ENCODE data around the gene FBN2.
"Not testable (repeated sequence)": the region's sequence is repeated elsewhere in the genome, so short reads cannot be mapped to it uniquely, and the experiment has no call there.

FBN2 gene

DNA sequence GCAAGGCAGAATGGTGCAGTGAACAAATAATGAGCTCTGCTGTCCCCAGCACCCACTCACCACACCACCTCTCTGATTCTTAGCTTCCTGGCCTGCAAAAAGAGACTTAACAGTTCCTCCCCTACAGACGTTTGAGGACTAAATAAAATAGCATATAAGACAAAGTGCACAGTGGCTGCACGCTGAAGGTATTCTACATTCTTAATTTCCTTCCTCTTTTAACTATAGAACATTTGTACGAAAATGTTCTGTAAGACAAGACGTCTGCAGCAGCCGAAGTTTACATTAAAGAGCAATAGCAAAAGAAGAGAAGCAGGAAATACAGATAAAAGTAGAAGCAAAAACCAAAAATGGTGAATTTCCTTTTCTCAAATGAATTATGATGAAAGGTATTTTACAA is 15.7 kb downstream of the FBN2 start:
- DNase-seq (ENCODE audit: low read depth in 2 of 2) = no peak
- no peak overlapping the region for H3K4me3 ChIP-seq (replicated peaks in 1 of 2; ENCODE audit: low read depth in 2 of 2, low read length in 2 of 2)
- TF ChIP-seq, protein P1, sequence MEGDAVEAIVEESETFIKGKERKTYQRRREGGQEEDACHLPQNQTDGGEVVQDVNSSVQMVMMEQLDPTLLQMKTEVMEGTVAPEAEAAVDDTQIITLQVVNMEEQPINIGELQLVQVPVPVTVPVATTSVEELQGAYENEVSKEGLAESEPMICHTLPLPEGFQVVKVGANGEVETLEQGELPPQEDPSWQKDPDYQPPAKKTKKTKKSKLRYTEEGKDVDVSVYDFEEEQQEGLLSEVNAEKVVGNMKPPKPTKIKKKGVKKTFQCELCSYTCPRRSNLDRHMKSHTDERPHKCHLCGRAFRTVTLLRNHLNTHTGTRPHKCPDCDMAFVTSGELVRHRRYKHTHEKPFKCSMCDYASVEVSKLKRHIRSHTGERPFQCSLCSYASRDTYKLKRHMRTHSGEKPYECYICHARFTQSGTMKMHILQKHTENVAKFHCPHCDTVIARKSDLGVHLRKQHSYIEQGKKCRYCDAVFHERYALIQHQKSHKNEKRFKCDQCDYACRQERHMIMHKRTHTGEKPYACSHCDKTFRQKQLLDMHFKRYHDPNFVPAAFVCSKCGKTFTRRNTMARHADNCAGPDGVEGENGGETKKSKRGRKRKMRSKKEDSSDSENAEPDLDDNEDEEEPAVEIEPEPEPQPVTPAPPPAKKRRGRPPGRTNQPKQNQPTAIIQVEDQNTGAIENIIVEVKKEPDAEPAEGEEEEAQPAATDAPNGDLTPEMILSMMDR (IDR thresholded peaks at IDR 0.05; ENCODE audit: low read depth, low read length) = no peak

DNA sequence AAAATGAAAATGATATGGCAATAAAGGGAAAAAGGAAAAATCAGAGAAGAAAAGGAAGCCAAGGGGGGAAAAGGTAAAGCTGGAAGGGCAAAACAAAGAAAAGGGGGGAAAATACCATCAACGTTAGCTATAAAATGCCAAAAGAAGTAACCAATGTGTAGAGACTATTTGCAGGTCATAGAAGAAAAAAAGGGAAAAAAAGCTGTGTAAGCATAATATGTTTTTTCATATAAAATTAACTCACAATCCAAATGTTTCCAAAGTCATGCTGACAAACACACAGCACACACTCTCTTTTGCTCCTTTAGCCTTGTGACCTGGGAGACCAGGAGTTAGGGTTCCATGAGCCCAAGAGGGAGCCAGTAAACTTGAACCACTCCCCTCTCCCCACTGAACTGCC is 18.2 kb downstream of the FBN2 start:
- no peak overlapping the region for H3K4me3 ChIP-seq (replicated peaks in 1 of 2; ENCODE audit: low read depth in 2 of 2, low read length in 2 of 2)
- DNase-seq (ENCODE audit: low read depth in 2 of 2) = no peak
- TF ChIP-seq, protein P1 (IDR thresholded peaks at IDR 0.05; ENCODE audit: low read depth, low read length) = no peak

DNA sequence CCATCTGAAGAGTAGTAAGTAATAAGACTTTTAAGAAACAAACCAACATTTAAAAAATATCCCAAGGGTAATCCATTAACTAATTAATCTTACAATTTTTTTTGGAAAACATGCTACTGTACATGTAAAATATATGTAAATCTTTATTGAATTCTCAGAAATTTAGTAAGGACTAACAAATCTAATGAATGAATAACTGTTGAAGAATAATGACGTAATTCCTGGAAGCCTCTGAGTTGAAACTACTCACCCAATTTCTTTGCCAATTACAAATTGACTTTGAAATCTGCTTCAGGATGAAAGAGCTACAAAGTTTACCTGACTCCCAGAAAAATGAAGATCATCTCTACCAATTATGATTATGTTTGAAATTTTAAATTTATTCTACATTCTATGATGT is 21.1 kb downstream of the FBN2 start:
- no peak overlapping the region for H3K4me3 ChIP-seq (replicated peaks in 1 of 2; ENCODE audit: low read depth in 2 of 2, low read length in 2 of 2)
- TF ChIP-seq, protein P1 (IDR thresholded peaks at IDR 0.05; ENCODE audit: low read depth, low read length) = no peak
- no peak for DNase-seq (ENCODE audit: low read depth in 2 of 2)

DNA sequence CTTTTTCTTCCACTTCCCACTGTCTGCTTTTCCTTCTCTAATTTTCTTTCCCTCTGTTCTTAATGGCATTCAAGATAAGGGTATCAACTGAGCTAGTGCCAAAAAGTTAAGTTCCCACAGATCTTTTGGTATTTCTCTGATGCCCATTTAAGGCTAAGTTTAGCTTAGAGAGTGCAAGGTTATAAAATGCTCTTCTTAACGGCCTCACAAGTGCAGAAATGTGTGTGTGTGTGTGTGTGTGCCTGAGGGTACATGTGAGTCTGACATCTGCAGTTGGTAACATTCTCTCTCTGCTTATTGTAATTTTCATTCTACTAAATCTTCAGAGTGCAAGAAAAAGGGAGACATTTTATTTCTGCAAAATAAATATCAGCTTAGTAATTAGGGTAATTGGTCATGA is 24.2 kb downstream of the FBN2 start:
- no peak for DNase-seq (ENCODE audit: low read depth in 2 of 2)
- TF ChIP-seq, protein P1 (IDR thresholded peaks at IDR 0.05; ENCODE audit: low read depth, low read length) = no peak

DNA sequence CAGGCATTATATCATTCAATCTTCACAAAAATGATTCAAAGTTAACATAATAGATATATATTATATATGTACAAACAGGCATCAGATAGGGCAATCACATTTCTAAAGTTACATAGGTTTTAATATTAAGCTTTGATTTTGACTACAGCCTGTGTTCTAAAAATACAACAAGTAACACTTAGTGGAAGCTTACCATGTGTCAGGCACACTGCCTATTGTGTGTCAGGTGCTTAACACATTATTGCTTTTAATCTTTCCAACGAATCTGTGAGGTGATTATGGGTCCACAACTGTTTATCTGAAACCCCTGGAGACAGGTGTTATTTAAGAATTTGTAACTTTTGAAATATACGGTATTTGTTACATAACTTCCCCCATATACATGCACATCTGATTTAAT is 25.2 kb downstream of the FBN2 start:
- H3K4me3 ChIP-seq (replicated peaks in 1 of 2; ENCODE audit: low read depth in 2 of 2, low read length in 2 of 2) = no peak overlapping the region
- TF ChIP-seq, protein P1 (IDR thresholded peaks at IDR 0.05; ENCODE audit: low read depth, low read length) = no peak
- no peak for DNase-seq (ENCODE audit: low read depth in 2 of 2)

More for the DNA sequence above, 24.2 kb downstream of the FBN2 start:
- H3K4me3 ChIP-seq (replicated peaks in 1 of 2; ENCODE audit: low read depth in 2 of 2, low read length in 2 of 2) = no peak overlapping the region

DNA sequence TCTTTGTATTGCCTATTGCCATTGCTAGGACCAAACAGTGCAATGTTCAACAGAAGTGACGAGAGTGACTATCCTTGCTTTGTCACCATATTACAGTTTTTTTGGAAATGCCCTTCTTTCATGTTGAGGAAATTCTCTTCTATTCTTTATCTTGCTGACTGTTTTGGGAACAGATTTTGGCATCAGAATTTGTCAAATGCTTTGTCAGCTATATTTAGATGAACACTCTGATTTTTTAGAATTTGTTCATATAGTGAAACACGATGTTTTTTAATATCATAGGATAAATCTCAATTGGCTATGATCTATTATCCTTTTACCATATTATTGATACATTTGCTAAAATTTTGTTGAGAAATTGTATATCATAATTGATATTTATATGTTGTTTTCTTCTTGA is 31.4 kb downstream of the FBN2 start:
- no peak for DNase-seq (ENCODE audit: low read depth in 2 of 2)
- no peak overlapping the region for H3K4me3 ChIP-seq (replicated peaks in 1 of 2; ENCODE audit: low read depth in 2 of 2, low read length in 2 of 2)

DNA sequence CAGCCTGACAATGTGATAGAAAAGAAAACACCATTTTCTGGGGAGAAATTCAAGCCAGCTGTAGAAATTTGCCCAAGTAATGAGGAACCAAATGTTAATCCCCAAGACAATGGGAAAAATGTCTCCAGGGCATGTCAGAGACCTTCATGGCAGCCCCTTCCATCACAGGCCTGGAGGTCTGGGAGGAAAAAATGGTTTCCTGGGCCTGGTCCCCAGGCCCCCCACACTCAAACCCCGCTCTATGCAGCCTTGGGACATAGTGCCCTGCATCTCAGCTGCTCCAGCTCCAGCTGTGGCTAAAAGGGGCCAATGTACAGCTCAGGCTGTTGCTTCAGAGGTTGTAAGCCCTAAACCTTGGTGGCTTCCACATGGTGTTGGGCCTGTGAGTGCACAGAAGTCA is 34.3 kb downstream of the FBN2 start:
- DNase-seq (ENCODE audit: low read depth in 2 of 2) = not testable (repeated sequence)

More for the DNA sequence above, 31.4 kb downstream of the FBN2 start:
- TF ChIP-seq, protein P1 (IDR thresholded peaks at IDR 0.05; ENCODE audit: low read depth, low read length) = no peak

More for the DNA sequence above, 34.3 kb downstream of the FBN2 start:
- H3K4me3 ChIP-seq (replicated peaks in 1 of 2; ENCODE audit: low read depth in 2 of 2, low read length in 2 of 2) = not testable (repeated sequence)
